PFSK-1 (cell line): ENCODE data around the gene CHRNB2.

Experiments used
- FOXP2 ChIP-seq: optimal IDR thresholded peaks from 2 replicates; pipeline ENCODE3; 2011; ENCODE audit warnings: borderline replicate concordance, control low read depth, inconsistent platforms; ENCODE audit not compliant: insufficient read depth; ENCODE audit errors: extremely low read length, extremely low read depth
- POLR2AphosphoS5 ChIP-seq: IDR thresholded peaks from 2 replicates; pipeline ENCODE4 v1.6.1; 2012; ENCODE audit warnings: low read depth, mild to moderate bottlenecking, control low read depth, low read length, moderate library complexity
- REST ChIP-seq, 2 experiments: IDR thresholded peaks; 2 replicates each; pipeline versions ENCODE4 v1.6.1 to v1.8.0; 2011 to 2012; ENCODE audit warnings: low read depth in 2 of 2, low read length in 2 of 2, control low read depth in 1 of 2, inconsistent platforms in 1 of 2, mild to moderate bottlenecking in 1 of 2, moderate library complexity in 1 of 2; ENCODE audit not compliant: insufficient read depth in 1 of 2
- SIN3A ChIP-seq: IDR thresholded peaks from 2 replicates; pipeline ENCODE4 v1.6.1; 2012; ENCODE audit warnings: mild to moderate bottlenecking, low read length, moderate library complexity, borderline replicate concordance; ENCODE audit not compliant: insufficient read depth
- TAF1 ChIP-seq: IDR thresholded peaks from 2 replicates; pipeline ENCODE4 v1.6.1; 2012; ENCODE audit warnings: low read length, control low read depth, borderline replicate concordance; ENCODE audit not compliant: insufficient read depth

Gene CHRNB2

GRCh38 chr1:154539486-154540483, 27.8 kb upstream of the CHRNB2 start:
- no peak for TF ChIP-seq REST (IDR thresholded peaks at IDR 0.05; ENCODE audit: insufficient read depth in 1 of 2, low read depth in 2 of 2, low read length in 2 of 2)
- no peak for TF ChIP-seq FOXP2
- no peak for TF ChIP-seq POLR2AphosphoS5
- TF ChIP-seq SIN3A: no peak
- TF ChIP-seq TAF1: no peak

GRCh38 chr1:154541231-154541630, 26.3 kb upstream of the CHRNB2 start:
- TF ChIP-seq FOXP2 (no peak), TAF1 (no peak), REST (IDR thresholded peaks at IDR 0.05; ENCODE audit: insufficient read depth in 1 of 2, low read depth in 2 of 2, low read length in 2 of 2) (no peak), SIN3A (no peak), POLR2AphosphoS5 (no peak)

- no peak for TF ChIP-seq TAF1
- TF ChIP-seq SIN3A: no peak
- peak; percentile 61 for TF ChIP-seq FOXP2
- no peak for TF ChIP-seq REST (IDR thresholded peaks at IDR 0.05; ENCODE audit: insufficient read depth in 1 of 2, low read depth in 2 of 2, low read length in 2 of 2)
- no peak for TF ChIP-seq POLR2AphosphoS5
These were observed 21.1 kb upstream of the CHRNB2 start for GRCh38 chr1:154546264-154547063.

DNA sequence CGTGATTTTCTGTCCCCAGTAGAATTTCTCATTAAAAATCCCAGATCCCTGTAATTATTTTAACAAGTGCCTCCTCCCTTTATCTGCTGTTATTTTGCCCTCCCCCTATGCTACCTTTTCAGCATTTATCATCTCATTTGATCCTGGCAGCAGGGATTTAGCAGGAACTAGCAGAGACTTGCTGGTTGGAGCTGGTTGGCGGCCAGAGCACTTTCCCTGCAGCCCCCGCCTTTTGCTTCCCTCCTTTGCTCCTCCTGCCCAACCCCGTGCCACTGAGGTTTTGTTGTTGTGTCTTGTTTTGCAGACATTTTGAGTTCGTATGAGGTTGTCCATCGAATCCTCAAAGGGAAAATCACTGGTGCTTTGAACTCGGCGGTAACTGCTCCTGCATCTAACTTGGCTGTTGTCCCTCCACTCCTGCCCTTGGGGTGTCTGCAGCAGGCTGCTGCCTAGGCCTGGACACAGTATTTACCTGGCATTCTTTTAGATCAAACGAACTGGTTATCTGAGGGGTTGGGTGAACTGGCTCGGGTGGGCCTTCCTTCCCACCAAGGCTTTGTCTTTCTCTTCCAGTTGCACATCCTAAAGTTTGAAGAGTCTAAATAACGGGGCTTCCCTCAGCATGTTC, 20.4 kb upstream of the CHRNB2 start:
- no peak for TF ChIP-seq REST (IDR thresholded peaks at IDR 0.05; ENCODE audit: insufficient read depth in 1 of 2, low read depth in 2 of 2, low read length in 2 of 2)
- TF ChIP-seq TAF1: no peak
- TF ChIP-seq FOXP2: no peak
- no peak for TF ChIP-seq SIN3A
